ENCODE results near the gene UBE2L5.

GRCh38 chr13:30423891-30424290 lies 1.6 kb downstream of the UBE2L5 start:
- TF ChIP-seq CTCF (tag by site-specific recombination; IDR thresholded peaks at IDR 0.05) (no peak), ZSCAN5A (tag by site-specific recombination; IDR thresholded peaks at IDR 0.05) (no peak), ZNF133 (tag by site-specific recombination; IDR thresholded peaks at IDR 0.05) (no peak), ZNF585B (tag by site-specific recombination; IDR thresholded peaks at IDR 0.05) (no peak), ZBTB20 (tag by site-specific recombination; IDR thresholded peaks at IDR 0.05) (no peak), REST (tag by site-specific recombination; IDR thresholded peaks at IDR 0.05) (no peak), TCF7L2 (IDR thresholded peaks at IDR 0.05; ENCODE audit: borderline replicate concordance, low read depth, low read length) (no peak), HOXA7 (CRISPR knock-in tag; IDR thresholded peaks at IDR 0.05; ENCODE audit: borderline replicate concordance) (no peak), YY1 (tag by site-specific recombination; IDR thresholded peaks at IDR 0.05) (no peak), ZNF677 (tag by site-specific recombination; IDR thresholded peaks at IDR 0.05) (no peak)
